ENCODE data around the gene ZNF664. TPM values are rescaled to one million over a fixed set of nuclear protein-coding genes. Genes with fewer than 3 reads are reported as not detected.
A peak's percentile ranks its signal among the peaks of the same experiment; 100 is the strongest.

Gene ZNF664
- total RNA-seq, 1 donor from 2014 or later = 67.6 TPM

GRCh38 chr12:123950476-123951349, 22.3 kb upstream of the ZNF664 start:
- Histone ChIP-seq H4K20me1 (ENCODE audit: insufficient read depth, low read length) (peaks cover 35% of the 10 kb centered on the region), H3K4me1 (ENCODE audit: insufficient read depth, low read length) (peaks cover 18% of the 10 kb centered on the region), H3K9me3 (ENCODE audit: insufficient read depth, low read depth, low read length) (no peaks in the 10 kb centered on the region), H3K4me3 (ENCODE audit: insufficient read depth, low read depth, low read length) (no peak overlapping the region), H3K27ac (ENCODE audit: low read depth, low read length) (no peak overlapping the region), H2AFZ (ENCODE audit: low read depth, low read length) (no peak overlapping the region), H3K4me2 (ENCODE audit: low read length) (no peak overlapping the region), H3K9ac (ENCODE audit: low read length) (no peak overlapping the region), H3K79me2 (ENCODE audit: insufficient read depth, low read length) (peaks cover 7% of the 10 kb centered on the region), H3K27me3 (ENCODE audit: insufficient read depth, low read length) (no peaks in the 10 kb centered on the region), H3K36me3 (ENCODE audit: insufficient read depth, low read length) (no peaks in the 10 kb centered on the region)
- Mint-ChIP-seq H3K9me3 (ENCODE audit: unreplicated experiment) (no peaks in the 10 kb centered on the region), H3K27ac (ENCODE audit: unreplicated experiment) (no peak overlapping the region), H3K4me1 (ENCODE audit: low read depth, unreplicated experiment) (peaks cover 2% of the 10 kb centered on the region), H3K27me3 (ENCODE audit: low read depth, unreplicated experiment) (no peaks in the 10 kb centered on the region), H3K36me3 (ENCODE audit: low read depth, unreplicated experiment) (peaks cover 21% of the 10 kb centered on the region), H3K4me3 (ENCODE audit: unreplicated experiment) (no peak overlapping the region)
- DNase-seq (ENCODE audit: low read depth) (no peak), FAIRE-seq (no peak)
- TF ChIP-seq EZH2 (IDR thresholded peaks at IDR 0.05; ENCODE audit: insufficient read depth, low read length) = no peak
- TF ChIP-seq CTCF (IDR thresholded peaks at IDR 0.05; ENCODE audit: insufficient read depth, low read depth, low read length) = no peak

GRCh38 chr12:123951467-123951866, 21.5 kb upstream of the ZNF664 start:
- Histone ChIP-seq H3K79me2 (ENCODE audit: insufficient read depth, low read length) (peaks cover 7% of the 10 kb centered on the region), H3K4me2 (ENCODE audit: low read length) (no peak overlapping the region), H3K4me3 (ENCODE audit: insufficient read depth, low read depth, low read length) (no peak overlapping the region), H2AFZ (ENCODE audit: low read depth, low read length) (no peak overlapping the region), H3K27me3 (ENCODE audit: insufficient read depth, low read length) (no peaks in the 10 kb centered on the region), H3K36me3 (ENCODE audit: insufficient read depth, low read length) (no peaks in the 10 kb centered on the region), H4K20me1 (ENCODE audit: insufficient read depth, low read length) (peaks cover 35% of the 10 kb centered on the region), H3K9me3 (ENCODE audit: insufficient read depth, low read depth, low read length) (no peaks in the 10 kb centered on the region), H3K4me1 (ENCODE audit: insufficient read depth, low read length) (peaks cover 18% of the 10 kb centered on the region), H3K27ac (ENCODE audit: low read depth, low read length) (no peak overlapping the region), H3K9ac (ENCODE audit: low read length) (no peak overlapping the region)
- Mint-ChIP-seq H3K27me3 (ENCODE audit: low read depth, unreplicated experiment) (no peaks in the 10 kb centered on the region), H3K9me3 (ENCODE audit: unreplicated experiment) (no peaks in the 10 kb centered on the region), H3K4me3 (ENCODE audit: unreplicated experiment) (no peak overlapping the region), H3K36me3 (ENCODE audit: low read depth, unreplicated experiment) (peaks cover 19% of the 10 kb centered on the region), H3K4me1 (ENCODE audit: low read depth, unreplicated experiment) (peaks cover 2% of the 10 kb centered on the region), H3K27ac (ENCODE audit: unreplicated experiment) (no peak overlapping the region)
- no peak for FAIRE-seq
- TF ChIP-seq EZH2 (IDR thresholded peaks at IDR 0.05; ENCODE audit: insufficient read depth, low read length) (no peak), CTCF (IDR thresholded peaks at IDR 0.05; ENCODE audit: insufficient read depth, low read depth, low read length) (no peak)
- no peak for DNase-seq (ENCODE audit: low read depth)

GRCh38 chr12:123952037-123952436, 21.0 kb upstream of the ZNF664 start:
- Histone ChIP-seq H3K79me2 (ENCODE audit: insufficient read depth, low read length) (peaks cover 7% of the 10 kb centered on the region), H3K4me2 (ENCODE audit: low read length) (peak overlapping the region; percentile 40), H3K9ac (ENCODE audit: low read length) (no peak overlapping the region), H3K4me3 (ENCODE audit: insufficient read depth, low read depth, low read length) (no peak overlapping the region), H3K27me3 (ENCODE audit: insufficient read depth, low read length) (no peaks in the 10 kb centered on the region), H3K27ac (ENCODE audit: low read depth, low read length) (no peak overlapping the region), H3K9me3 (ENCODE audit: insufficient read depth, low read depth, low read length) (no peaks in the 10 kb centered on the region), H4K20me1 (ENCODE audit: insufficient read depth, low read length) (peaks cover 36% of the 10 kb centered on the region), H3K36me3 (ENCODE audit: insufficient read depth, low read length) (no peaks in the 10 kb centered on the region), H3K4me1 (ENCODE audit: insufficient read depth, low read length) (peaks cover 18% of the 10 kb centered on the region), H2AFZ (ENCODE audit: low read depth, low read length) (no peak overlapping the region)
- TF ChIP-seq CTCF (IDR thresholded peaks at IDR 0.05; ENCODE audit: insufficient read depth, low read depth, low read length) = no peak
- Mint-ChIP-seq H3K4me3 (ENCODE audit: unreplicated experiment) (no peak overlapping the region), H3K9me3 (ENCODE audit: unreplicated experiment) (no peaks in the 10 kb centered on the region), H3K36me3 (ENCODE audit: low read depth, unreplicated experiment) (peaks cover 19% of the 10 kb centered on the region), H3K27me3 (ENCODE audit: low read depth, unreplicated experiment) (no peaks in the 10 kb centered on the region), H3K4me1 (ENCODE audit: low read depth, unreplicated experiment) (peaks cover 2% of the 10 kb centered on the region), H3K27ac (ENCODE audit: unreplicated experiment) (no peak overlapping the region)
- DNase-seq (ENCODE audit: low read depth) (no peak), FAIRE-seq (no peak)

All from astrocyte (in vitro differentiated cells and primary cell).